Stimulated activated CD8-positive, alpha-beta memory T cell treated with anti-CD3 and anti-CD28 coated beads, Interleukin-7, amount 100 ng/mL, for 24 hours (primary cell): ENCODE measurements around the gene CCDC92.

Source experiments
- DNase-seq: peaks from one replicate; pipeline ENCODE4 v3.0.0-alpha.2; 2020; ENCODE audit warnings: low read depth

The CCDC92 gene

GRCh38 chr12:124002021-124002644, 29.5 kb upstream of the CCDC92 start:
- DNase-seq: no peak

- DNase-seq: no peak
These were observed 28.7 kb upstream of the CCDC92 start for GRCh38 chr12:124001343-124001742.

- DNase-seq: no peak
These were observed 27.5 kb upstream of the CCDC92 start for GRCh38 chr12:124000111-124000510.

DNA sequence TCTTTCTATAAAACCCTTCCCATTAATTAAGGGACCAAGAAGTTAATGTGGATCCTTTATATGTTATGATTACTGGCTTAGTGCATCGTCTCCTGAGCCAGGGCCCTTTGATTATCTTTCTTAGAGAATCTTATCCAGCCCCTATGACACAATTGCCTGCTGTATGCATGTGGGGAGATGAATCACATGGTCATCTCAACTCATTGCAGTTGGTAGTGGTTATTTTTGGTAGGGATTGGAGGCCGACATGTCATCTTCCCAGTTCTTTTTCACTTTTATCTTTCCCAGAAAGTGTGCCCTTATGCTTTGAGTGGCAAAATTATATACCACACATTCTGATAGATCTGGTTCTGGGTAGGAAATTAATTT, 26.3 kb upstream of the CCDC92 start:
- DNase-seq: no peak

- DNase-seq: no peak
These were observed 25.8 kb upstream of the CCDC92 start for GRCh38 chr12:123998344-123998990.

GRCh38 chr12:123997908-123998307, 25.3 kb upstream of the CCDC92 start:
- DNase-seq: no peak

DNA sequence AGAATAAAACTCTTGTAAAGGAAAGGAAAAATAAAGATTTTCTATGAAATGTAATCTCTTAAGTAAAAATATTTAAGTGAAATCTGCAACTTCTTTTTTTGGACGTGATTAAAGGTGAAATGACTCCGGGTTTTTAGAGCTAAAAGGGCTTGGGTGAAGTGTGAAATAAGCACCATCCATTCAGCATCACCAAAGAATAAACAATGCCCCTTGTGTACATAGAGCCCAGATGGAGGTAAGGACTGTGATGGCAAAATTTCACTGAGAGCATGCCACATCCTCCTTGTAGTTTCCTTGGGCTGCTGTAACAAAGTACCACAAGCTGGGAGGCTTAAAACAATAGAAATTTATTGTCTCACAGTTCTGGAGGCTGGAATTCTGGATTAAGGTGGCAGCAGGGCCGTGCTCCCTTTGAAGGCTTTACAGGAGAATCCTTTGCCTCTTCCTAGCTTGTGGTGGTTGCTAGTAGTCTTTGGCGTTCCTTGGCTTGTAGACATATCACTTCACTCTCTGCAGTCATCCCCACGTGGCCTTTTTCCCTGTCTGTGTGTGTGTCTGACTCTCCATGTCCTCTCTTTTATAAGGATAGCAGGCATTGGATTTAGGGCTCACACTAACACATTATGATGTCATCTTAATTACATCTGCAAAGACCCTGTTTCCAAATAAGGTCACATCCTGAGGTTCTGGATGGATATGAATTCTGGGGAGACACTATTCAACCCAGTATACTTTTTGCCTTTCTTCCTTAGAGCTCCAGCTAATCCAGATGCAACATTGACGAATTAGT, 24.6 kb upstream of the CCDC92 start:
- no peak for DNase-seq

- DNase-seq: no peak
These were observed 23.9 kb upstream of the CCDC92 start for GRCh38 chr12:123996581-123996980.

GRCh38 chr12:123995023-123995748, 22.6 kb upstream of the CCDC92 start:
- DNase-seq: no peak

GRCh38 chr12:123992118-123992825, 19.6 kb upstream of the CCDC92 start:
- no peak for DNase-seq

DNA sequence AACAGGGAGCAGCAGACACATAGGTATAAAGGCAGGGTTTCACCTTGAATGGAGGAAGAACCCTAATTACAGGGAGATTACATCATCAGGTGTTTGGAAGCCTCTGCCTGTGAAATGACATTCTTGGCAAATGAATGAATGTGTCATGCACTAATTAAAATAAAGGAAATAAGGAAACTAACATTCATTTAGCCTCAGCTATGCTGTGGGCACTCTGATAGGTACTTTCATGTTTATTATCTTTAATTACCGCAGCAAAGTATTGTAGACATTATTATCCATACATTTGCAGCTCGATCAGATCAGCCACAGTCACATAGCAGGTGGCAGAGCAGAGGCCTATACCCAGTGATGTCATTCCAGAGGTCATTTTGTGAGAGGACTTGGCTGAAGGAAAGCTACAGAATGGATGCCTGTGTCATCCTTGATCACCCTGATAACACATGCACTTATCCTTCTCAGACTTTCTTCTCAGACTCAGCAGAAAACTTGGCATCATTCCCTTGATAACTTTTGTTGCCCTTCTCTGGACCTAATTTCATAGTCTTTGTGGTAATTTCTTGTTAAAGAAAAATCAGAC, 18.8 kb upstream of the CCDC92 start:
- DNase-seq: no peak

GRCh38 chr12:123990511-123990910, 17.9 kb upstream of the CCDC92 start:
- DNase-seq: no peak

DNA sequence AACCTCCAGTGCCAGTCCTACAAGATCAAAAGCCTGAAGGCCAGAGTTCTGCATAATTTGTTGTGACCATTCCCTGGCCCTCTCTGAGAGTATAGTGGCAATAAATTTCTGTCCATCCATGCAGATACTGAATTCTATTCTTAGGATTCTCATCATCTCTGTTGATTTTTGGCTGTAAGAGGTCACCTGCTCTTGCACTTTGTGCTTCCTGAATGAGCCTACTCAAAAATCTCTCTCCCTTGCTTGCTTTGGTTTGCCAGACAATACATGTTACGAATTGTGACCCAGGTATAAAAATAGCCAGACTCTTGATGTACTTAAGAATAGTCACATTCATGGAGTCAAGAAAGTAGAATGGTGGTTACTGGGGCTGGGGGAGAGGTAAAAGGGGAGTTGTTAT, 17.1 kb upstream of the CCDC92 start:
- no peak for DNase-seq

- DNase-seq: no peak
These were observed 16.5 kb upstream of the CCDC92 start for GRCh38 chr12:123989168-123989567.

DNA sequence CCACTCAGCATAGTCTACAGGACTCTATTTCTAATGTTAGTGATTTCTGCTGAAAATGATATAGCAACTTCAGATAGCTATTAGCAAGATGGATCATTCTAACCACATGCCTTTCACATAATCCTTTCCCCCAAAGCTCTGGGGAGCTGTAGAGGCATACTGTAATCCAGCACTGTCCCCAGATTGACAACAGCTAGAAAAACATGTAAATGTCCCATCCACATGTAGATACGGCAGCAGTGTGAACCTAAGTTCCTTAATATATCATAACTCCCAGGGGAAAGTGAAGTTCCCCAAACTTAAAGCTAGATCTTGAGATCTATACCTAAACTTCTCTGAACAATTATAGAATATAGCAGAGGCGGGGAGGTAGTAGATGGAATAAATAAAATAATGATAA, 14.4 kb upstream of the CCDC92 start:
- no peak for DNase-seq

DNA sequence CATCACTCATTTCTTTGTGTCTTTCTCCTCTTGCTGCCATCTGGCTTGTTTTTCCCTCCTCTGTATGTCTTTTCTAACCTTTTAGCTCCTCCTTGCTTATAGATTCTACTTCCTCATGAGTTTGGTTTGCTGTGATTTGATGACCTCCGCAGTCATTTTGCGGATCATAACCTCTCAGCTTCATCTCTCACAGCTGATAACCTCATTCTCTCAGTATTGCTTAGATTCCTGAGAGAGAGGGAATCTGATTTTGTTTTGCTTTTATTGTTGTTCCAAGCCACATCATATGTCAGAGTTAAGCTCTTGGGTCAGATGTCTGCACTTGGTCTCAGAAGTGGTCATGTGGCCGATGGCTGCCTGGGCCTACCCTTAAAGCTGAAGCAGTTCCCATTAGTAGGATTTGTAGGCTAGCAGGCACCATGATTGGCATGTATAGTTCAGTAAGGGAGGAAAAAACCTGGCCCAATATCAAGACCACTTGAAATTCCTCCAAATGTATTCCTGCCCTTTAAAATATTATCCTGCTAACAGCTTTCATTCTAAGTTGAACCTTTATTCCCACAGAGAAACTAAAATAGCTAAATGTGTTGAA, 13.8 kb upstream of the CCDC92 start:
- no peak for DNase-seq

- DNase-seq: no peak
These were observed 12.3 kb upstream of the CCDC92 start for GRCh38 chr12:123984903-123985302.

DNA sequence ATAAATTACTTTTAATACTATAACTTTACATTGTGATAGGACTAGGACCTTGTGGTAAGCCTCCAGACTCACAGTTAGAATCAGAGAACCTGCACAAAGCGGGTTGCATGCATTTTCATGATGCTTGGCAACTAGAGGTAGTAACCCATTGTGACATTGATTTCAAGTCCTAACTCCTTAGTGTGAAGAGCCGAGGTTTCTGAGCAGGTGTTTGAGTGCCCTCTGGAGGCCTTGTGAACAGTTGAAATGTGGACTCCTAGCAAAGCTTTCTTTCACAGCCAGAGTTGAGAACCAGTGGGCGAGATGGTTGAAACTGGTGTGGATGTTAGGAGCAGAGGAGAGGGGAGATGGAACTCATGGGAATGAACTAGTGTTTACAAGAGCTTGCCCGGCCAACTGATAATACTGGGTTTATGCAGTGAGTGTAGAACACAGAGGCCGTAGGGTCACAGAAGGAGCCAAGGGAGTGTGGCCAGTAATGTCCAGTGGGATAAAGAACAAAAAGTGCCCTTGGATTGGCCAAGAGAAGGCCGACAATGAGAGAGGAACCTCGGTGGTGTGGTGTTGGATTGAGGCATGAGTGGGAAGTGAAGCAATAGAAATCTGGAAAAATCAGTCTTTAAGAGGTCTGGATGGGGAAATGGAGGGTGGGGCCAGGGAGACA, 11.3 kb upstream of the CCDC92 start:
- no peak for DNase-seq

GRCh38 chr12:123982269-123982668, 9.6 kb upstream of the CCDC92 start:
- DNase-seq: no peak

- DNase-seq: no peak
These were observed 6.9 kb upstream of the CCDC92 start for GRCh38 chr12:123979566-123979965.
